ENCODE measurements around the gene SLC35F5. TPM values are rescaled to one million over a fixed set of nuclear protein-coding genes. Genes with fewer than 3 reads are reported as not detected.
"Not testable (repeated sequence)": the region's sequence is repeated elsewhere in the genome, so short reads cannot be mapped to it uniquely, and the experiment has no call there.

SLC35F5 gene
- total and polyA plus RNA-seq, 10 of the 15 experiments (the other 5 are each of a cell fraction or from before 2014, with no cell fraction given), result 1.8 to 31.3 (median 16.5) TPM

DNA sequence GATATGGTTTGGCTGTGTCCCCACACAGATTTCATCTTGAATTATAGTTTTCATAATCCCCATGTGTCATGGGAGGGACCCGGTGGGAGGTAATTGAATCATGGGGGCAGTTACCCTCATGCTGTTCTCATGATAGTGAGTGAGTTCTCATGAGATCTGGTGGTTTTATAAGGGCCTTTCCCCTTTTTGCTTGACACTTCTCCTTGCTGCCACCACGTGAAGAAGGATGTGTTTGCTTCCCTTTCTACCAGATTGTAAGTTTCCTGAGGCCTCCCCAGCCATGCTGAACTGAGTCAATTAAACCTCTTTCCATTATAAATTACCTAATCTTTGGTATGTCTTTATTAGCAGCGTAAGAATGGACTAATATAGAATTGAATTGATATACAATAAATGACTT, 65.6 kb downstream of the SLC35F5 start:
- FAIRE-seq; H3K4me2 ChIP-seq (ENCODE audit: control insufficient read depth, insufficient read depth); ATAC-seq; H3K9ac ChIP-seq (ENCODE audit: control insufficient read depth, insufficient read depth, low read length); DNase-seq (ENCODE audit: low read depth, low spot score); H3K79me2 ChIP-seq (ENCODE audit: control insufficient read depth, insufficient read depth, low read length); BruUV-seq (replicated peaks); H3K27me3 ChIP-seq (replicated peaks in 1 of 2; ENCODE audit: control insufficient read depth in 2 of 2, insufficient read depth in 2 of 2, low read length in 1 of 2); H3K4me3 ChIP-seq; H2AFZ ChIP-seq (ENCODE audit: control insufficient read depth, low read depth, low read length); H3K27ac ChIP-seq (ENCODE audit: control insufficient read depth, insufficient read depth); POLR2A ChIA-PET; H3K36me3 ChIP-seq (ENCODE audit: control insufficient read depth in 2 of 2, insufficient read depth in 2 of 2, low read length in 1 of 2); in situ Hi-C loops (cut with MboI); H3K9me3 ChIP-seq (replicated peaks; ENCODE audit: control insufficient read depth, insufficient read depth, low read length); H4K20me1 ChIP-seq (ENCODE audit: control insufficient read depth, insufficient read depth): not testable (repeated sequence)
- 32% methylated on average over 3 of the region's 3 CpGs for WGBS (ENCODE audit: insufficient coverage, insufficient replicate concordance, low lambda C conversion rate, missing lambda C conversion rate)
- RAD21 ChIA-PET (ENCODE audit: unreplicated experiment), result interaction anchor here (2.7 kb wide), 1 partner anchor 87 kb away, joined by 12 read pairs; no protein-coding TSS in a partner anchor
- peaks cover 31% of the 10 kb centered on the region for H3K4me1 ChIP-seq (ENCODE audit: control insufficient read depth, insufficient read depth, low read length)
- TF ChIP-seq, protein P1, sequence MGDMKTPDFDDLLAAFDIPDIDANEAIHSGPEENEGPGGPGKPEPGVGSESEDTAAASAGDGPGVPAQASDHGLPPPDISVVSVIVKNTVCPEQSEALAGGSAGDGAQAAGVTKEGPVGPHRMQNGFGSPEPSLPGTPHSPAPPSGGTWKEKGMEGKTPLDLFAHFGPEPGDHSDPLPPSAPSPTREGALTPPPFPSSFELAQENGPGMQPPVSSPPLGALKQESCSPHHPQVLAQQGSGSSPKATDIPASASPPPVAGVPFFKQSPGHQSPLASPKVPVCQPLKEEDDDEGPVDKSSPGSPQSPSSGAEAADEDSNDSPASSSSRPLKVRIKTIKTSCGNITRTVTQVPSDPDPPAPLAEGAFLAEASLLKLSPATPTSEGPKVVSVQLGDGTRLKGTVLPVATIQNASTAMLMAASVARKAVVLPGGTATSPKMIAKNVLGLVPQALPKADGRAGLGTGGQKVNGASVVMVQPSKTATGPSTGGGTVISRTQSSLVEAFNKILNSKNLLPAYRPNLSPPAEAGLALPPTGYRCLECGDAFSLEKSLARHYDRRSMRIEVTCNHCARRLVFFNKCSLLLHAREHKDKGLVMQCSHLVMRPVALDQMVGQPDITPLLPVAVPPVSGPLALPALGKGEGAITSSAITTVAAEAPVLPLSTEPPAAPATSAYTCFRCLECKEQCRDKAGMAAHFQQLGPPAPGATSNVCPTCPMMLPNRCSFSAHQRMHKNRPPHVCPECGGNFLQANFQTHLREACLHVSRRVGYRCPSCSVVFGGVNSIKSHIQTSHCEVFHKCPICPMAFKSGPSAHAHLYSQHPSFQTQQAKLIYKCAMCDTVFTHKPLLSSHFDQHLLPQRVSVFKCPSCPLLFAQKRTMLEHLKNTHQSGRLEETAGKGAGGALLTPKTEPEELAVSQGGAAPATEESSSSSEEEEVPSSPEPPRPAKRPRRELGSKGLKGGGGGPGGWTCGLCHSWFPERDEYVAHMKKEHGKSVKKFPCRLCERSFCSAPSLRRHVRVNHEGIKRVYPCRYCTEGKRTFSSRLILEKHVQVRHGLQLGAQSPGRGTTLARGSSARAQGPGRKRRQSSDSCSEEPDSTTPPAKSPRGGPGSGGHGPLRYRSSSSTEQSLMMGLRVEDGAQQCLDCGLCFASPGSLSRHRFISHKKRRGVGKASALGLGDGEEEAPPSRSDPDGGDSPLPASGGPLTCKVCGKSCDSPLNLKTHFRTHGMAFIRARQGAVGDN (IDR thresholded peaks at IDR 0.05), result 0 out of 2 replicates have a peak, but pooled peaks have one; percentile 20
- TF ChIP-seq MEF2B (IDR thresholded peaks at IDR 0.05; ENCODE audit: partially characterized antibody, poor library complexity, severe bottlenecking) (peak; percentile 42), ATF7 (IDR thresholded peaks at IDR 0.05; ENCODE audit: low read depth) (0 out of 2 replicates have a peak, but pooled peaks have one; percentile 12), RUNX3 (IDR thresholded peaks at IDR 0.05; ENCODE audit: low read length) (peak; percentile 9; the same call in 1 of the 2 replicates)
- TF ChIP-seq, protein P2, sequence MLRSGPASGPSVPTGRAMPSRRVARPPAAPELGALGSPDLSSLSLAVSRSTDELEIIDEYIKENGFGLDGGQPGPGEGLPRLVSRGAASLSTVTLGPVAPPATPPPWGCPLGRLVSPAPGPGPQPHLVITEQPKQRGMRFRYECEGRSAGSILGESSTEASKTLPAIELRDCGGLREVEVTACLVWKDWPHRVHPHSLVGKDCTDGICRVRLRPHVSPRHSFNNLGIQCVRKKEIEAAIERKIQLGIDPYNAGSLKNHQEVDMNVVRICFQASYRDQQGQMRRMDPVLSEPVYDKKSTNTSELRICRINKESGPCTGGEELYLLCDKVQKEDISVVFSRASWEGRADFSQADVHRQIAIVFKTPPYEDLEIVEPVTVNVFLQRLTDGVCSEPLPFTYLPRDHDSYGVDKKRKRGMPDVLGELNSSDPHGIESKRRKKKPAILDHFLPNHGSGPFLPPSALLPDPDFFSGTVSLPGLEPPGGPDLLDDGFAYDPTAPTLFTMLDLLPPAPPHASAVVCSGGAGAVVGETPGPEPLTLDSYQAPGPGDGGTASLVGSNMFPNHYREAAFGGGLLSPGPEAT (IDR thresholded peaks at IDR 0.05; ENCODE audit: low read depth), result peak; percentile 34; the same call in 1 of the 2 replicates
- SMC1A ChIA-PET (ENCODE audit: uncharacterized antibody, unreplicated experiment), result interaction anchor here (1.1 to 2.9 kb wide), 4 partner anchors 10 to 20 kb away, joined by 3 to 16 read pairs (median 4); no protein-coding TSS in a partner anchor
- intact Hi-C loops (cut with micrococcal nuclease; ENCODE audit: unreplicated experiment), result loop anchor here (5.0 kb wide), 1 partner anchor 196 kb away; no protein-coding TSS in a partner anchor
- CTCF ChIA-PET, result interaction anchor here (1.5 to 2.0 kb wide), 5 partner anchors 9 to 86 kb away, joined by 3 to 10 read pairs (median 7); no protein-coding TSS in a partner anchor

Measured in GM12878 (cell line).